A673 (cell line): Measurements from ENCODE around the gene CCDC172.

Experiments
- EZH2 ChIP-seq: fragments of 200-600 bp; sonication (generic); IDR thresholded peaks from 2 replicates; pipeline ENCODE4 v1.6.1; 2017; ENCODE audit warnings: borderline replicate concordance, low read depth, mild to moderate bottlenecking, mixed read lengths, antibody characterized with exemption, low read length; ENCODE audit not compliant: poor library complexity, severe bottlenecking
- TF ChIP-seq, protein P1 (sequence below): fragments of 300-800, 200-600 bp; sonication (generic); conservative IDR thresholded peaks from 2 replicates; pipeline ENCODE4 v1.5.1; 2017; ENCODE audit warnings: low read depth, mild to moderate bottlenecking, antibody characterized with exemption, low read length, moderate library complexity, mixed read lengths

DNA sequence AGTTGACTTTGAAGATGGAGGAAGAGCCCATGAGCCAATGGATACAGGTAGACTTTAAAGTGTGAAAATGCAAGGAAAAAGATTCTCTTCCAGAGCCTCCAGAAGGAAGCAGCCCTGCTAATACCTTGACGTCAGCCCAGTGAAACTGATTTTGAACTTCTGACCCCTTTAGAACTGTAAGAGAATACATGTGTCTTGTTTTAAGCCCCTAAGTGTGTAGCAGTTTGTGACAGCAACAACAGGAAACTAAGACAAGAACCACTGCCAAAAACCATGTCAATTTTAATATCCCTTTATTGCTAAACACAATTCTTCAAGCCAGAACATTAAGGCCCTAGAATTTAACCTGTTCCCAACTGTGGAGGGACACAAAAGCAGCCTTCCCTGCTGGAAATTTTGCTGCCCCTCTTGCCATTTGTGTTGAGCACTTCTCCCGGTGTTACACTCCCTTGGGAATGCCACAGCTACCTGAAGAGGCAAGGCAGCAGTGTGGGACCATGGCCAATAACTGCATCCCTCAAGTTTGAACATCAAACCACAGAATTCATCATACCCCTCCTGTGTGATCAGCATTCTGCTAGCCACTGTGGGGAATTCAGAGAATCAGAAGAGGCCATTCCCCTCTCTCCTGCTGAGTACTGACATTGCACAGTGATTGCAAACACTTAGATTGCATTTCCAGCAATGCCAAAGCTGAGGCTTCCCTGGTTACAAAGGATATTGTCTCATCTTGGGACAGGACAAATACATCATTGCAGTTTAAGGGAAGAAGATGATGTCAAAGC is 12.3 kb upstream of the CCDC172 start:
- TF ChIP-seq, protein P1, sequence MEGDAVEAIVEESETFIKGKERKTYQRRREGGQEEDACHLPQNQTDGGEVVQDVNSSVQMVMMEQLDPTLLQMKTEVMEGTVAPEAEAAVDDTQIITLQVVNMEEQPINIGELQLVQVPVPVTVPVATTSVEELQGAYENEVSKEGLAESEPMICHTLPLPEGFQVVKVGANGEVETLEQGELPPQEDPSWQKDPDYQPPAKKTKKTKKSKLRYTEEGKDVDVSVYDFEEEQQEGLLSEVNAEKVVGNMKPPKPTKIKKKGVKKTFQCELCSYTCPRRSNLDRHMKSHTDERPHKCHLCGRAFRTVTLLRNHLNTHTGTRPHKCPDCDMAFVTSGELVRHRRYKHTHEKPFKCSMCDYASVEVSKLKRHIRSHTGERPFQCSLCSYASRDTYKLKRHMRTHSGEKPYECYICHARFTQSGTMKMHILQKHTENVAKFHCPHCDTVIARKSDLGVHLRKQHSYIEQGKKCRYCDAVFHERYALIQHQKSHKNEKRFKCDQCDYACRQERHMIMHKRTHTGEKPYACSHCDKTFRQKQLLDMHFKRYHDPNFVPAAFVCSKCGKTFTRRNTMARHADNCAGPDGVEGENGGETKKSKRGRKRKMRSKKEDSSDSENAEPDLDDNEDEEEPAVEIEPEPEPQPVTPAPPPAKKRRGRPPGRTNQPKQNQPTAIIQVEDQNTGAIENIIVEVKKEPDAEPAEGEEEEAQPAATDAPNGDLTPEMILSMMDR, result no peak
- no peak for TF ChIP-seq EZH2
